GM18909 (cell line): ENCODE measurements around the gene AMZ2.
"Not testable (repeated sequence)": the region's sequence is repeated elsewhere in the genome, so short reads cannot be mapped to it uniquely, and the experiment has no call there.

Experiments used
- ATAC-seq: cut with Tn5 transposase; IDR thresholded peaks from one replicate; pipeline ENCODE4 v1.9.1; 2021; ENCODE audit warnings: mild to moderate bottlenecking; ENCODE audit not compliant: unreplicated experiment, poor library complexity

The AMZ2 gene, protein sequence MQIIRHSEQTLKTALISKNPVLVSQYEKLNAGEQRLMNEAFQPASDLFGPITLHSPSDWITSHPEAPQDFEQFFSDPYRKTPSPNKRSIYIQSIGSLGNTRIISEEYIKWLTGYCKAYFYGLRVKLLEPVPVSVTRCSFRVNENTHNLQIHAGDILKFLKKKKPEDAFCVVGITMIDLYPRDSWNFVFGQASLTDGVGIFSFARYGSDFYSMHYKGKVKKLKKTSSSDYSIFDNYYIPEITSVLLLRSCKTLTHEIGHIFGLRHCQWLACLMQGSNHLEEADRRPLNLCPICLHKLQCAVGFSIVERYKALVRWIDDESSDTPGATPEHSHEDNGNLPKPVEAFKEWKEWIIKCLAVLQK

DNA sequence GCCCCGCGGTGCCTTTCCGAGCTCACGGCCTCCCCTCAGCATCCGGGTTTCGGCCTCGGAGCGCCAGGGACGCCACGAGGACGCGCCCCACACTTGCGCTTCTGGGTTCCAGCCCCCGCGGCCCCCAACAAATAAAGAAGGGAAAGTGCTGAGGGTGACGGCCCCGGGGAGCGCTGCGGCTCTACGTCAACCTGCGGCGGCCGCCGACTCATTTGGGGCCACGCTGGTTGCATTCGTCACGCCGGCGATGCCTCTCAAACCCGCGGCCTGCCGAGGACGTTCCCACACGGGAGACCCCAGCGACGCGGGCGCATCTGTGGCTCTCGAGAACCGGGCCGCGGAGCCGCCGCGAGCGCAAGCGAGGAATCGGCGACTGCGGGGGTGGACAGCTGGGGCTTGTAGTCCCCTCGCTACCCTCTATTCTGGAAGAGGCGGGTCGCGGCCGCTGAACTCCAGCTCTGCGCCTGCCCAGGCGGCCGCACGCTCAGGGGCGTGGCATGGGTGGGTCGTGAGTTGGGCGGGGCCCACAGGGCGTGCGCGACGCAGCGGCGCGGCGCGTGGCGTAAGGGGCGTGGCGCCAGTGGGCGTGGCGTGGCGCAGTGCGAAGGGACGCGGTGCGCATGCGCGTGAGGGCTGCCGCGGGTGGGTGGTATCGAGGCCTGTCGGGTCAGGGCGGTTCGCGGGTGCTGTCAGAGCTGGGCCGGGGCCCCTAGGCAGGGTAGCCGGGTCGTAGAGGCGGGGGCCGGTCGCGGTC, at the start of gene AMZ2:
AMZ2 (plus strand) TSS at position 599 of the 754 bp plus-strand sequence. CDS start 2,145 bp downstream, outside the sequence.
- peak; percentile 93 for ATAC-seq

DNA sequence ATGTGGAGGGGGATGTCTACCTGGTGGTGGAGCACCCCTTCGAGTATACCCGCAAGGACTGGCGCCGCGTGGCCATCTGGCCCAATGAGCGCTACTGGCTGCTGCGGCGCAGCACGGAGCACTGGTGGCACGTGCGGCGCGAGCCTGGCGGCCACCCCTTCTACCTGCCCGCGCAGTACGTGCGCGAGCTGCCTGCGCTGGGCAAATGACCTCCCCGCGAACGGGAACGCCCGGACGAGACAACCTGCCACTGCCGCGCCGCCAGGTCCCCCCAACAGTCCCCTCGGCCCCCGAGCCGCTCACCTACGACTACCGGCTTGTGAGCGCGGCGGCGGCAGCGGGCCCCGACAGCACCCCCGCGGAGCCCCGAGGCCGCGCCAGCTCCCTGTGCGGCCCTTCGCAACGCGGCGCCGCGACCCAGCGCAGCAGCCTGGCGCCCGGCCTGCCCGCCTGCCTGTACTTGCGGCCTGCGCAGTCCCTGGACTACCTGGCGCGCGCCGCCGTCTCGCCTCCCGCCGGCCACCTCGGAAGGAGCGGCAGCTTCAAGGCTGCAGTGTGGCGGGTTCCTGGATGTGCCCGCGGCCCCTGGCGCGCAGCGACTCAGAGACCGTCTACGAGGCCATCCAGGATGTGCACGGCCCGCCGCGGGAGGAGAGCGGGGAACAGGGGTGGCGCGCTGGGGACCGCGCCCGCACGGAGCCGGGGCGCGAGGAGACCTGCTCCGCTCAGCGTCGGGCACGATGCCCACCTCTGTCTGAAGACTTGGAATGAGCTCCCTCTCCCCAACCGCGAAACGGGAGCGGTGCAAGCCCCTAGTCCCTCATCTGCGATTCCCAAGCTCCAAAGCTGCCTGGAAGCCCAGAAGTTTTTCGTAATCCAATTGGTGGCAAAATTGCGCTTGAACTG, 48.7 kb upstream of the AMZ2 start:
- ATAC-seq, result no peak

DNA sequence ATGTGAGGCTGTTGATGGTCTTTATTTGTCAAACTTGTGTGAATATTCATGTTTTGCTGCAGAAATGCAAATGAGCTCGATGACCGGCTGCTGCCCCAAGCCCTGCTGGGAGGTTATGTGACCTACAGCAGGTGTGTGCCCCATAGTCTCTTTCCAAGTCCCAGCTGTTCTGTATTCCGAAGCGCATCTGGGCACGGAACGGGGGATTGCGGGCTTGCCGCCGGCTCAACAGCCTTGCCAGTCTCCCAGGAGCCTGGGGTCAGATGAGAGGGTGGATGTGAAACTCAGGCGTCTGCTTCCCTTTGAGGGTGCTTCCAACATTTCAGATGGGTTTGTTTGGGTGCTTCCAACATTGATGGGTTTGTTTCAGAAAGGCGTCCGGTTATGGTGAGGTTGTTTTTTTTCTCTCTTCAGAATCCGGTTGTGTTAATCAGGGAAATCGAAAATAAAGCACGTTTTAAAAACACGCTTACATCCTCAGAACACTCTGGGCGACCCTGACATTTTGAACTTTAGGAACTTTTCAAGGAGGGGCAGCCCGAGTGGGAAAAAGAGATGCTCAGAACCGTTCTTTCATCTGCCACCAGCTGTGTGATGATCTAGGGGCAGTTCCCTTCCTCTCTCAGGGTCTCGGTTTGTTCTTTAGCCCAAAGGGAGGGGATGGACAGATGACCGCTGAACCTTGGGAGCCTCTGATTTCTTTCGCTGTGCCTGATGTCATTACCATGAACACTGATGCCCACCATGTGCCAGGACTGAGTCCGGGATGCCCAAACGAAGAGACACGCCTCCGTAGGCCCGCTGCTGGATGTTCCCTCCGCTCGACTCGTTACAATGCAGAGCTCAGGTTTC, 47.8 kb upstream of the AMZ2 start:
- no peak for ATAC-seq

DNA sequence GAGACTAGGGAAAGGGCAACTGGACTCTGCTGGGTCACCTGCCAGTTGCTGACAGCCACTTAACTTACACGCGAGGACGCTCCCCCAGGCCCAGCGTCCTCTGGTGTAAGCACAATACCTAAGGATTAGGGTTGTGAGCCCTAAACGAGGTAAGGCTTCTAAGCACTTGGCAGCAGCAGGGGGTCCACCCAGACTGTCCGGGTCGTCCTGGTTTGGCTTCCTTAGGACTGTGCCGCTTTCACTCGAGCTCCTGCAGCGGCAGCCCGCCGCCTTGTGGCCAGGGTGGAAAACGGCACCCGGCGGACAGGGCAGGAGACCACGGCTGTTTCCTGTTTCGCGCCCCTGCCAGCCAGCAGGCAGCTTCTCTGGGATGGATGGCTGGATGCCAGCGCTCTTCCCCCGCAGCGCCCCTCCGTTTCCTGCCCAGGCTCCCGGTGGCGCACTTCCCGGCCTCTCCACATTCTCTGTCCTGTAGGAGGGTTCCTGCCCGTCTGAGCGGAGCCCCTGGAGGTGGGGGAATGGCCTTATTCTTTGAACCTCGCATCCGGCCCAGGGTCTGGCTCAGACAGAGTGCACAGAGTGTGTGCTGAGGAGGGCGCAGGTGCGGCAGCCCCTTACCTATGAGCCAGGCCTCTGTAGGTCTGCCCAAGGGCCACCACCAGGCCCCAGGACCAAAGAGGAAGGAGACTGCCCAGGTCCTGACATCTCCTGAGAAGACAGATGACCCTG, 47.0 kb upstream of the AMZ2 start:
- peak; percentile 38 for ATAC-seq

DNA sequence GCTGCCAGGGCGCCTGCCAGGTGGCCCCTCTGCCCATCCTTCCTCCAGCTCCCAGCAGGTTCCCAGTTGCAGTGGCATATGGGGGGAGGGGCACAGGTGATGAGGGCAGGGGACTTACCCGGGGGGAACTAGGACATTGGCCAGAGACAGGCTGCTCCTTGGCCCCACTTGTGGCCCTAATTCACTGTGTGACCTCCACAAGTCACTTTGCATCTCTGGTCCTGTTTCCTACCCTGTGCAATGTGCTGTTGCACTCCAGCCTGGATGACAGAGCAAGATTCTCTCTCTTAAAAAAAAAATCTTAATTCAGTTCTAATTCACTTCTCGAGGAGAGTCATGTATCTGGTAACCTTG, 46.4 kb upstream of the AMZ2 start:
- ATAC-seq, result not testable (repeated sequence)

DNA sequence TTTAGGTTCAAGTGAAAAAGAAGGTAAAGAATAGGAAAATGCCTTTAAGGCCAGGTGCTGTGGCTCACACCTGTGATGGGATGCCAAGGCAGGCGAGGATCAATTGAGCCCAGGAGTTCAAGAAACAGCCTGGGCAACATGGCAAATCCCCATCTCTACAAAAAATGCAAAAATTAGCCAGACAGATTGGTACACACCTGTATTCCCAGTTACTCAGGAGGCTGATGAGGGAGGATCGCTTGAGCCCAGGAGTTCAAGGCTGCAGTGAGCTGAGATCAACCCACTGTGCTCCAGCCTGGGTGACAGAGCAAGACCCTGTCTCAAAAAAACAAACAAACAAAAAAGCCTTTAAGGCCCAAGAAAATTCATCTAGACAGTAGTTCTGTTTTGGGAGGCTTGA, 45.5 kb upstream of the AMZ2 start:
- not testable (repeated sequence) for ATAC-seq

DNA sequence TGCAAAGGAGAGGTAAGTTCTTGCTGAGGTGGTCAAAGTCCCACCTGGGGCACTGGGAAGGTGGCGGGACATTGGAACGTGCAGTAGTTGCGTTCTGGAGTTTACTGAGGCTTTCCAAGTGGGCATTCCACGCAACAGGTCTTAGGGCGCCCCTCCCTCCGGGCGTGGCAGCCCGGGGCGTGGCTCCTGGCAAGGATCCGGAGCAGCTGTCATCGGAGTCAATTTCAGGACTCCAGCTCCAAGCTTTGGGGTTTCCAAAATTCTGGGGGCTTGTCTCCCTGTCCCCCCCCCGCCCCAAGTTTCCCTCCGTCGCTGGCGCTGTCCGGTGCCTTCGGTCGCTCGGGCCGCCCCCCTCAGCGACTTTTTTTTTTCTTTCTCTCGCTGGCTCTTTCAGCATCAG, 43.1 kb upstream of the AMZ2 start:
- no peak for ATAC-seq

DNA sequence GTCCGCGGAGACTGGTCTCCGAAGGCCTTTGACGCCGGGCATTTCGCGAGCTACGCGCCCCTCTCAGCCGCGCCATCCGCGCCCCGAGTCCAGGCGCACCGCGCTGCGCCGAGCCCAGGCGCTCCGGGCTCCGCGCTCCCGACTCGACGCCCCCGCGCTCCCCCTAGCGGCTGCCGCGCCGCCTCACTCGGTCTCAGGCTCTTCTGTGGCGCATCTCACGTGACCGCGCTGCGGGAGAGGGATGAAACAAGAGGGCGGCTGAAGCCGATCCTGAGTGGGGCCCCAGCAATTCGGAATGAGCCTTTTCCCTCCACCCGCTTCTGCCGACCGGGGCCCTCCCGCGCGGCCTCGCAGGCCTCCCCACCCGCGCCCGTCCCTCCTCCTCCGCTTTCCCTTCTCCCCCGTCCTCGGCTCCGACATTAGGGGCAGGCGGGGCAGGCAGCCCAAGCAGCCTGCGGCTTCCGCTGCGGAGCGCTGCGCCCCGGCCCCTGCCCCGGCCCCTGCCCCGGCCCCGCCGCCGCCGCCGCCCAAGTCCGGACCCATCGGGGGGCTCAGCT, 42.5 kb upstream of the AMZ2 start:
- peak; percentile 86 for ATAC-seq

DNA sequence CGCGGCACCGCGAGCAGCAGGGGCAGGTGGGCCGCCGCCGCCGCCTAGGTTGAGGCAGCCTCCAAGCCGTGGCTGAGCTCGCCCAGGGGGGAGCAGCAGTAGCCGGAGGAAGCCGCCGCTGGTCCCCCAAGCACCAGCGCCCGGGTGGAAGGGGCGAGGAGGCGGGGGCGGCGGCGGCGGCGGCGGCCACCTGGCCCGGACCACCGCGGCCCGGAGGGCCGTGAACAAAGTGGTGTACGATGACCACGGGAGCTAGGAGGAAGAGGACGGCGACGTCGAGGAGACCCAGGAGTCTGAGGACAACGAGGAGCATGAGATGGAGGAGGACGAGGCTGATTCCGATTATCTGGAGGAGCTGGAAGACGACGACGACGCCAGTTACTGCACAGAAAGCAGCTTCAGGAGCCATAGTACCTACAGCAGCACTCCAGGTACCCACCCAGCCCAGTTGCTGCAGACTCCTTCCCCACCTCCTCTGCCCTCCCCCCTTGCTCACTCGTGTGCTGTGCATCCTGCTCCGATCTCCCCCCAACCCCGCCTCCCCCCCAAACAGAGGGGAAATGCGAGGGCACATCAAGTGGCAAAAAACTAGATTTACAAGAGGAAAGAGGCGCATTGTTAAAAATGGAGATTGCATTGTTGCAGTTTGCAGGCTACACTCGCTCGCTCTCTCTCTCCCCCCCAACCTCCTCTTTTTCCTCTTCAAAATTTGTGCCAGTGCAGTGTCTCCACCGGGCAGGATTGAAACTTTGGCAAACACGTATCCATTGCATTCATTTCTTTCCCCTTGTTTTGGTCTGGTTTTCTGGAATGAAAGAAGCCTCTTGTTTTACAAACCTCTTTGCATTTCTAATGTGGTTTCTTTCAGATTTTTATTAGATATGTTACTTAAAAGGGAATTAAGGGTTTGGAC, 41.8 kb upstream of the AMZ2 start:
- ATAC-seq, result peak; percentile 36

DNA sequence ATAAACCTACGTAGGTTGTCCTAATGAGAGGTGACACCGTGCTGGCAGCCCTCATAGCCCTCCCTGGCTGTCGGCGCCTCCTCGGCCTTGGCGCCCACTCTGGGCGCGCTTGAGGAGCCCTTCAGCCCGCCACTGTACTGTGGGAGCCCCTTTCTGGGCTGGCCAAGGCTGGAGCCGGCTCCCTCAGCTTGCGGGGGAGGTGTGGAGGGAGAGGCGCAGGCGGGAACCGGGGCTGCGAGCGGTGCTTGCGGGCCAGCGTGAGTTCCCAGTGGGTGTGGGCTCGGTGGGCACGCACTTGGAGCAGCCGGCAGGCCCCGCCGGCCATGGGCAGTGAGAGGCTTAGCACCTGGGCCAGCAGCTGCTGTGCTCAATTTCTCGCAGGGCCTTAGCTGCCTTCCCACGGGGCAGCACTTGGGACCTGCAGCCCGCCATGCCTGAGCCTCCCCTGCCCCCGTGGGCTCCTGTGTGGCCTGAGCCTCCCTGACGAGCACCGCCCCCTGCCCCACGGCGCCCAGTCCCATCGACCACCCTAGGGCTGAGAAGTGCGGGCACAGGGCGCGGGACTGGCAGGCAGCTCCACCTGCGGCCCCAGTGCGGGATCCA, 40.1 kb upstream of the AMZ2 start:
- no peak for ATAC-seq

DNA sequence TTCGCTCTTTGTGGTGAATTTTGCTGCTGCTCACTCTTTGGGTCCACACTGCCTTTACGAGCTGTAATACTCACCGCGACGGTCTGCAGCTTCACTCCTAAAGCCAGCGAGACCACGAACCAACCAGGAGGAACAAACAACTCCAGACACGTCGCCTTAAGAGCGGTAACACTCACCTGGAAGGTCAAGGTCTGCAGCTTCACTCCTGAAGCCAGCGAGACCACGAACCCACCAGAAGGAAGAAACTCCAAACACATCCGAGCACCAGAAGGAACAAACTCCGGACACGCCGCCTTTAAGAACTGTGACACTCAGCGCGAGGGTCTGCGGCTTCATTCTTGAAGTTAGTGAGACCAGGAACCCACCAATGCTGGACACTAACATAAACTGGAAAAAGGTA, 39.2 kb upstream of the AMZ2 start:
- ATAC-seq, result not testable (repeated sequence)

DNA sequence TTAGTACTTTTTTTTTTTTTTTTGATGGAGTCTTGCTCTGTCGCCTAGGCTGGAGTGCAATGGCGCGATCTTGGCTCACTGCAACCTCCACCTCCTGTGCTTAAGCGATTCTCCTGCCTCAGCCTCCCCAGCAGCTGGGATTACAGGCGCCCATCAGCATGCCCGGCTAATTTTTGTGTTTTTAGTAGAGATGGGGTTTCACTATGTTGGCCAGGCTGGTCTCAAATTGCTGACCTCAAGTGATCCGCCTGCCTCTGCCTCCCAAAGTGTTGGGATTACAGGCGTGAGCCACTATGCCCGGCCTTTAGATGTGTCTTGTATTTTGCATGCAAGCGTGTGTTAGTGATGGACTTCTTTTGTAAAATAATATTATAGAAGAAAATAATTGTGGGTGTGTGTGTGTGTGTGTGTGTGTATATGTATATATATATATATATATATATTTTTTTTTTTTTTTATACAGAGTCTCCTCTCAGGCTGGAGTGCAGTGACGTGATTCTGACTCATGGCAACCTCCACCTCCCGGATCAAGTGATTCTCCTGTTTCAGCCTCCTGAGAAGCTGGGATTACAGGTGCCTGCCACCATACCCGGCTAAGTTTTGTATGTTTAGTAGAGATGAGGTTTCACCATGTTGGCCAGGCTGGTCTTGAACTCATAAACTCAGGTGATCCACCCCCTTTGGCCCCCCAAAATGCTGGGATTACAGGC, 38.5 kb upstream of the AMZ2 start:
- ATAC-seq, result not testable (repeated sequence)

DNA sequence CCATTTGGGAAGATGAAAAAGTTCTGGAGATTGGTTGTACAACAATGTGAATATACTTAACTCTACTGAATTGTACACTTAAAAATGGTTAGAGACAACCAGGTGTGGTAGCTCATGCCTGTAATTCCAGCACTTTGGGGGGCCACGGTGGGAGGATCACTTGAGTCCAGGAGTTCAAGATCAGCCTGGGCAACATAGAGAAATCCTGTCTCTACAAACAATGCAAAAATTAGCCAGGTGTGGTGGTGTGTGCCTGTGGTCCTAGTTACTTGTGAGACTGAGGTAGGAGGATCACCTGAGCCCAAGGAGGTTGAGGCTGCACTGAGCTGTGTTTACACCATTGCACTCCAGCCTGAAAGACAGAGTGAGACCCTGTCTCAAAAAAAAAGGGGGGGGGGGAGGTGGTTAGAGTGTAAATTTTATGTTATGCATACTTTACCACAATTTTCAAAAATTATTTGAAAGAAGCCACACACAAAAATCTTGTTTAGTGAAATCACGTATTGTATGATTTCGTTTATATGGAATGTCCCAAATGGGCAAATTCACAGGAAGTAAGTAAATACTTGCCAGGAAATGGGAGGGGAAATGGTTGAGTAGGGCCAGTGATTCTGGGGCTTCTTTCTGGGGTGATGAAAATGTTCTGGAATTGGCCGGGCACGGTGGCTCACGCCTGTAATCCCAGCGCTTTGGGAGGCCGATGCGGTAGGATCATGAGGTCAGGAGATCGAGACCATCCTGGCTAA, 37.1 kb upstream of the AMZ2 start:
- ATAC-seq, result no peak

DNA sequence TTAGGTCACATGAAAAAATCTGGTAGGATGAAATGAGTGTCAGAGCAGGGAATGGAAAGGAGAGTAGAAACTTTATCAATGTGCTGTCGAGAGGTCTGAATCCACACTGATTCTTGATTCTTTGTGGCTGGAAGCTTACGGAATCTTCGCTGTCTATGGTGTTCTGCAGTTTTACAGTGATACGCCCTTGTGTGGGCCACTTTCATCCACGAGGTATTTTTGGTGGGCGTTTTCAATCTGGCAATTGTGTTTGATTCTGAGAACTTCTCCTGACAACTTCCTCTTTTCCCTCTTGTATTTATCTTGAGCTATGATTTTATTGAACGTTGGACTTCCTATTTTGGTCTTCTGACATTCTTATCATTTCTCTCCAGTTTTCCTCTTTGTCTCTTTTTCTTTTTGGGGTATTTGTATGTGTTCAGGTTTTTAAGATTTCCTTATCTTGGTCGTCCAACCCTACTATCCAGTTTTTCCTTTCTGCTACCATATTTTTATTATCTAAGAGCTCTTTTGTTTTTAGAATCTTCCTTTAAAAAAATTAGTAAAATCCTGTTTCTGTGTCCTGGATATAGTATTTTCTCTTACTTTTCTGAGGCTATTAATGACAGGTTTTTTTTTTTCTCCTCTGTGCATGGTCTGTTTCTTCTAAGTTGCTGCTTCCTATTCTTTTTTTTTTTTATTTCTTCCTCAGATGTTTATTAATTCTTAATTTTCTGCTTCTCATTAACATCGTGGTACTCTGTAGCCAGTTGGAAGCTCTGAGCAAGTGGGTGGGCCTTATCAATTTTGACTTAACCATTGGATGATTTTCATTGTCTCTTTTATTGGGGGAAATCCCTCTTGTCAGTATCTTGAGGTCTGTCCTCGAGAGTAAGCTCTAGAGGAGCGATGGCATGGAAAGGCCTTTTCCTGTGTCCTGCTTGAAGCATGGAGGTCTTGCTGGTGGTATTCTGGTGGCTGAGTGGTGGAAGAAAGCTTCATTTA, 34.1 kb upstream of the AMZ2 start:
- ATAC-seq, result not testable (repeated sequence)

DNA sequence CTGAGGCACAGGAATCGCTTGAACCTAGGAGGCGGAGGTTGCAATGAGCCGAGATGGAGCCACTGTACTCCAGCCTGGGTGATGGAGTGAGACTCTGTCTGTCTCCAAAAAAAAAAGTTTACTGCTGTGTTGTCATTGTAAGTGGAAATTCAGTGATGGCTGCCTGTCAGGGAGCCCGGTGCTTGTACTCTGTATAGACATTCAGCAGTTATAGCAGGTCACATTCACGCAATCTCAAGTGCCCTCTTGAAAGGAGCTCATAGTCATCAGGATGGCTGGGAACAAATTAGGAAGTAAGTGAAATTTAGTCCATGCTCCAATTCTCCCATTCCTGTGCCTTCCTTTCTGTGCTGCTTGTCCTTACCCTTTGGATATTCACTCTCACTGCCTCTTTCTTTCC, 32.4 kb upstream of the AMZ2 start:
- ATAC-seq, result not testable (repeated sequence)
